Neutrophil (primary cell): Measurements from ENCODE around the gene TIAM1.

Source experiments
- H3K27ac ChIP-seq: fragments of 200-600 bp; sonication (generic); 2 replicates; pipeline ENCODE4 v1.5.1; 2016; ENCODE audit warnings: mild to moderate bottlenecking, moderate library complexity
- H3K27me3 ChIP-seq: fragments of 200-600 bp; sonication (generic); 2 replicates; pipeline ENCODE4 v1.6.0; 2016; ENCODE audit warnings: mild to moderate bottlenecking
- H3K36me3 ChIP-seq: fragments of 200-600 bp; sonication (generic); 2 replicates; pipeline ENCODE4 v1.5.1; 2017
- H3K4me1 ChIP-seq, 2 experiments: fragments of 200-600 bp in 1 of 2; sonication (generic) in 1 of 2; 1 replicate in 1 of 2; 2 replicates in 1 of 2; pipeline versions ENCODE4 v1.5.1 to v1.6.1; 2013 to 2016; ENCODE audit warnings: low read depth in 1 of 2, low read length in 1 of 2, mild to moderate bottlenecking in 1 of 2, moderate library complexity in 1 of 2; ENCODE audit not compliant: control insufficient read depth in 1 of 2, insufficient read depth in 1 of 2
- H3K4me3 ChIP-seq, 2 experiments: fragments of 200-600 bp in 1 of 2; sonication (generic) in 1 of 2; 1 replicate in 1 of 2; 2 replicates in 1 of 2; pipeline ENCODE4 v1.5.1; 2013 to 2016; ENCODE audit warnings: low read depth in 1 of 2, low read length in 1 of 2, mild to moderate bottlenecking in 1 of 2, moderate library complexity in 1 of 2
- H3K9me3 ChIP-seq: fragments of 200-600 bp; sonication (generic); 2 replicates; pipeline ENCODE4 v1.5.1; 2016
- TF ChIP-seq, protein P1 (sequence below): fragments of 200-600 bp; sonication (generic); IDR thresholded peaks from 2 replicates; pipeline ENCODE4 v1.5.1; 2016; ENCODE audit warnings: antibody characterized with exemption

The TIAM1 gene

DNA sequence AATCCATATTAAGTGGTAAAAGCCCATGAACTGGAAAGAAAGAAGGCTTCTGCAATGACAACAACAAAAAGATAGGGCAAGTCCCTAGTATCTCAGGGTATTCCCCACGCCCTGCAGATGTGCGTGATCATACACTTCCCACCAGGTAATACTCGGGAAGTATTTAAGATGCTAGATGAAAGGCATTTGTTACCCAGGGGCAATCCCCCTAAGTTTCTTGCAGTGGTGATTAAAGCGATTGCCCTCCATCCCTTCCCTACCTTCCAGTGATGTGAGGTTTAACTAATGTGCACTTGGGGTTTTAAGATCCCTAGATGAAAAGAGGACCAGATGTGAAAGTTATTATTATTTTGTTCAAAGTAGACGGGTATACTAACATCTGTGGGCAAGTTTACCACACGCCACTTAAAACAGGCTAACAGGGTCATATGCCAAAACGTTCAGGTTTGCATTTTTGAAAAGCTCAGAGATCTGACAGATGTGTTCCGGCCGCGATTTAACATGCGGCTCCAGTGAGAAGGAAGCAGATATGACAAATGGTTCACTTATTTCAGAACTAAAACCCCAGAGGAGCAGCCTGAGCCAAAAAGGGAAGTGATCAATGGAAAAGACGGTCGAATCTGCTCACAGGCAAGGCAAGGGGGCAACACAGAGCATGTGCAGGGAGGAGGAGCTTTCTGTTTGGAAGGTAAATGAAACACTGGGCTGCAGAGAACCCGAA, 17.4 kb downstream of the TIAM1 start:
- Histone ChIP-seq H3K36me3 (no peaks in the 10 kb centered on the region), H3K4me1 (no peaks in the 10 kb centered on the region), H3K9me3 (no peaks in the 10 kb centered on the region), H3K27me3 (peaks cover 21% of the 10 kb centered on the region), H3K4me3 (no peak overlapping the region), H3K27ac (no peak overlapping the region)
- TF ChIP-seq, protein P1, sequence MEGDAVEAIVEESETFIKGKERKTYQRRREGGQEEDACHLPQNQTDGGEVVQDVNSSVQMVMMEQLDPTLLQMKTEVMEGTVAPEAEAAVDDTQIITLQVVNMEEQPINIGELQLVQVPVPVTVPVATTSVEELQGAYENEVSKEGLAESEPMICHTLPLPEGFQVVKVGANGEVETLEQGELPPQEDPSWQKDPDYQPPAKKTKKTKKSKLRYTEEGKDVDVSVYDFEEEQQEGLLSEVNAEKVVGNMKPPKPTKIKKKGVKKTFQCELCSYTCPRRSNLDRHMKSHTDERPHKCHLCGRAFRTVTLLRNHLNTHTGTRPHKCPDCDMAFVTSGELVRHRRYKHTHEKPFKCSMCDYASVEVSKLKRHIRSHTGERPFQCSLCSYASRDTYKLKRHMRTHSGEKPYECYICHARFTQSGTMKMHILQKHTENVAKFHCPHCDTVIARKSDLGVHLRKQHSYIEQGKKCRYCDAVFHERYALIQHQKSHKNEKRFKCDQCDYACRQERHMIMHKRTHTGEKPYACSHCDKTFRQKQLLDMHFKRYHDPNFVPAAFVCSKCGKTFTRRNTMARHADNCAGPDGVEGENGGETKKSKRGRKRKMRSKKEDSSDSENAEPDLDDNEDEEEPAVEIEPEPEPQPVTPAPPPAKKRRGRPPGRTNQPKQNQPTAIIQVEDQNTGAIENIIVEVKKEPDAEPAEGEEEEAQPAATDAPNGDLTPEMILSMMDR = no peak

DNA sequence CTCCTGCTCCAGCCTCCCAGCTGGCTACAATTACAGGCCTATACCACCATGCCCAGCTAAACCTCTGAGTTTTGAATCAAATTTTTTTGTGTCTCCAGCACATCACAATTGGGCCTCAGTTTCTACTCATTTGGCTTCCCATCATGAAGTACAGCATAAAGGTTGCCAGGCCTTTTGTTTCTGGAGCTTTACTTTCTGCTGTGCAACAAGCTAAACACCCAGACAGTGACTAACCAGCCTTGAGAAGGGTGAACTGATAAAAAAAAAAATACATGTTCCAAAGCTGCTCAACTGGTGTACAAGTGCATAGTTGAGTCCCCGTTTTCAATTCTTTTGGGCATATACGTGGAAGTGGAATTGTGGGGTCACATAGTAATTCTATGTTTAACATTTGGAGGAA, 25.1 kb downstream of the TIAM1 start:
- no peaks in the 10 kb centered on the region for H3K36me3 ChIP-seq
- no peaks in the 10 kb centered on the region for H3K4me1 ChIP-seq
- H3K4me3 ChIP-seq = no peak overlapping the region
- H3K9me3 ChIP-seq = no peaks in the 10 kb centered on the region
- TF ChIP-seq, protein P1 = no peak
- no peaks in the 10 kb centered on the region for H3K27me3 ChIP-seq
- no peak overlapping the region for H3K27ac ChIP-seq

GRCh38 chr21:31317688-31318087, 26.4 kb downstream of the TIAM1 start:
- H3K27ac ChIP-seq = no peak overlapping the region
- no peaks in the 10 kb centered on the region for H3K27me3 ChIP-seq
- no peaks in the 10 kb centered on the region for H3K9me3 ChIP-seq
- H3K4me1 ChIP-seq = no peaks in the 10 kb centered on the region
- H3K36me3 ChIP-seq = no peaks in the 10 kb centered on the region
- H3K4me3 ChIP-seq = no peak overlapping the region
- TF ChIP-seq, protein P1 = no peak

DNA sequence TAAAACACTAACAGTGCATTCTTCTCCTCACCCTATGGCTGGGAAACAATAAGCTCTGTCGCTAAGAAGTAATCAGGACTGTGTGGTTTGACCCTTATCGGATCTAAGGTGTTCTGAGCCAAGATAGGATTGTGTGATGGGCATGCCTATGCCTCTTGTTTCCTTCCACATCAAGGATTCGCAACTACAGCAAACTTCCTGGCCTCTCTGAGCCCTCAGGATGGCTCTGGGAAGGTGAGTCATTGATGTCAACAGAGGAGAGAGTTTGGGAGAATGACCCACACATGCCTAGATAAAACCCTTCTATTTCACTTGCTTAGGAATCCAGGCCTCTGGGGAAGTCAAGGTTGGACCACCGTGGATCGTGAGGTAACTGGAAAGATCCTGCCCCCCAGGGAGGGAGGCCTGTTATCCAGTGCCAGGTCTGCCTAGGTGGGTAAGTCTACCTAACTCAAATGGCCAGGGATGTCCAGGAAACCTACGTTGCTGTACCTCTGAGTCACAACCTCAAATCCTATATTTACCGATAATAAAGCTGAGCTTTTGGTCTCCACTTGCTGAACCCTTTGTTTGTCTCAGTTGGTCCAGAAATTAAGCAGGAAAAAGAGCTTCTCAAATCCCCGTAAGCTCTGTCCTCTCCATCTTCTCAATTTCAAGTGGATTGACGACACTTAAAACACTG, 27.4 kb downstream of the TIAM1 start:
- Histone ChIP-seq H3K9me3 (no peaks in the 10 kb centered on the region), H3K27me3 (no peaks in the 10 kb centered on the region), H3K4me1 (no peaks in the 10 kb centered on the region), H3K36me3 (no peaks in the 10 kb centered on the region), H3K4me3 (no peak overlapping the region), H3K27ac (no peak overlapping the region)
- TF ChIP-seq, protein P1 = no peak

- H3K4me1 ChIP-seq = no peaks in the 10 kb centered on the region
- no peak overlapping the region for H3K4me3 ChIP-seq
- no peak overlapping the region for H3K27ac ChIP-seq
- TF ChIP-seq, protein P1 = no peak
- H3K27me3 ChIP-seq = no peaks in the 10 kb centered on the region
- no peaks in the 10 kb centered on the region for H3K36me3 ChIP-seq
- H3K9me3 ChIP-seq = no peaks in the 10 kb centered on the region
Observed at GRCh38 chr21:31316072-31316471, 28.0 kb downstream of the TIAM1 start.
